AG04449 (cell line): ENCODE measurements around the gene RAB3IL1.

Experiments used
- CTCF ChIA-PET: fragments of 350-600 bp; formaldehyde crosslinking; extraction: SDS; loops from one replicate; lab custom pipeline; 2021; ENCODE audit warnings: antibody characterized with exemption; lab: Yijun Ruan, JAX
- POLR2A ChIA-PET: fragments of 400-600, 350-600 bp; formaldehyde crosslinking; extraction: SDS; loops from one replicate; lab custom pipeline; 2020; ENCODE audit warnings: antibody characterized with exemption, inconsistent platforms; lab: Yijun Ruan, JAX
- DNase-seq: peaks from one replicate; pipeline ENCODE4 v3.0.0-alpha.2; 2010; ENCODE audit warnings: low read depth, low spot score
- H3K4me3 ChIP-seq: 2 replicates; pipeline ENCODE4 v1.5.1; 2011; ENCODE audit warnings: low read depth, mild to moderate bottlenecking, control low read depth, low read length
- CTCF ChIP-seq: IDR thresholded peaks from one replicate; pipeline ENCODE4 v1.5.1; 2011; ENCODE audit warnings: mild to moderate bottlenecking, moderate library complexity, low read length, control low read depth, inconsistent platforms; ENCODE audit not compliant: insufficient read depth; ENCODE audit errors: missing control alignments

Gene RAB3IL1

DNA sequence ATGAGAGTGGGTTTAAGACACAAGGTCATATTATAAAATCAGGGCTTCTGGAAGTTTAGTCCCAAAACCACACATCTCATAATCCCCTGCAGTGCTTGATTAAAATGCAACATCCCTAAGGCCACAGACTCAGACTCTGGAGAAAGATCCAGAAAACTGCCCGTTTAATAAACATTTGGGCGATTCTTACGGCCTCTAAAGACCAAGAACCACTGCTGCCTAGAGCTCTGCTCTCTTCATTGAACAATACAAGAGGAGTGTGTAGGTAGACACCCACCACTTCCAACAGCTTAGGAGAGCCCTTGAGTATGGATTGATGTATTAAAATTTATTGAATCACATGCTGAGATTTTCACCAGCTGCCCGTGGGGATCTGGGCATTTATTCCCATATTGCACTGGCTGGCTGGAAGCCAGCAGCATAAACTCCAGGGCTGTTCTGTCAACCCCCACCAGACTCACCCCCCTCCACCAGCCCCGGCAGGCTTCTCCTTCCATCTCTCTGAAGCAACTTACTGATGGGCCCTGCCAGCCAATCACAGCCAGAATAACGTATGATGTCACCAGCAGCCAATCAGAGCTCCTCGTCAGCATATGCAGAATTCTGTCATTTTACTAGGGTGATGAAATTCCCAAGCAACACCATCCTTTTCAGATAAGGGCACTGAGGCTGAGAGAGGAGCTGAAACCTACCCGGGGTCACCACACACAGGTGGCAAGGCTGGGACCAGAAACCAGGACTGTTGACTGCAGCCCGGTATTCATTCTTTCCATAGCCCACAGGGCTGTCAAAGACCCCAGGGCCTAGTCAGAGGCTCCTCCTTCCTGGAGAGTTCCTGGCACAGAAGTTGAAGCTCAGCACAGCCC is 32.0 kb upstream of the RAB3IL1 start:
- no peak for TF ChIP-seq CTCF
- no peak overlapping the region for H3K4me3 ChIP-seq
- ChIA-PET POLR2A (interaction anchor here (0.7 to 4.6 kb wide), 4 partner anchors 14 to 163 kb away, joined by 3 to 44 read pairs (median 8); partner anchors contain the start of genes FADS2 and FTH1), CTCF (interaction anchor here (1.3 to 12.3 kb wide), 12 partner anchors 11 to 185 kb away, joined by 3 to 568 read pairs (median 66); partner anchors contain the start of genes FEN1, RAB3IL1 and TMEM258)
- DNase-seq, result peak; percentile 89

DNA sequence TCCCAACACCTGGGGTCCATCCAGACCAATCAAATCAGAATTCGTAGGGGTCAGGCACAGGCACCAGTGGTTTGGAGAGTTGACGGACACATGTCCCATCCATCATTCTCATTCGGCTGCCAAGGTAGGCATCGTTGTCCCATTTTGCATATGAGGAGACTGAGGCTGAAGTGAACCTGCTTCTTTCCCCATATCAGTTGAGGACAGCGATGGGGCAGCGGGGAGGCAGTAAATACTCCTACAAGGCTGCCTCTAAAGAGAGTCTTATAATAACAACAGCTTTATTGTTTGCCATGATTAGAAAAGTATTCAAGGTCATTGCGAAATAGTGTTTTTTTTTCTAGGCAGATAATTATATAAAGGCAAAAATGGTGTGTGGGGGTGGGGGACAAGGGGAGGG is 31.1 kb upstream of the RAB3IL1 start:
- CTCF ChIA-PET, result interaction anchor here (0.7 to 12.3 kb wide), 38 partner anchors 9 to 199 kb away, joined by 3 to 568 read pairs (median 8); partner anchors contain the start of genes FEN1, RAB3IL1 and TMEM258
- no peak for TF ChIP-seq CTCF
- POLR2A ChIA-PET, result interaction anchor here (0.9 to 1.7 kb wide), 3 partner anchors 20 to 151 kb away, joined by 3 to 7 read pairs (median 3); no protein-coding TSS in a partner anchor
- H3K4me3 ChIP-seq, result no peak overlapping the region
- no peak for DNase-seq

DNA sequence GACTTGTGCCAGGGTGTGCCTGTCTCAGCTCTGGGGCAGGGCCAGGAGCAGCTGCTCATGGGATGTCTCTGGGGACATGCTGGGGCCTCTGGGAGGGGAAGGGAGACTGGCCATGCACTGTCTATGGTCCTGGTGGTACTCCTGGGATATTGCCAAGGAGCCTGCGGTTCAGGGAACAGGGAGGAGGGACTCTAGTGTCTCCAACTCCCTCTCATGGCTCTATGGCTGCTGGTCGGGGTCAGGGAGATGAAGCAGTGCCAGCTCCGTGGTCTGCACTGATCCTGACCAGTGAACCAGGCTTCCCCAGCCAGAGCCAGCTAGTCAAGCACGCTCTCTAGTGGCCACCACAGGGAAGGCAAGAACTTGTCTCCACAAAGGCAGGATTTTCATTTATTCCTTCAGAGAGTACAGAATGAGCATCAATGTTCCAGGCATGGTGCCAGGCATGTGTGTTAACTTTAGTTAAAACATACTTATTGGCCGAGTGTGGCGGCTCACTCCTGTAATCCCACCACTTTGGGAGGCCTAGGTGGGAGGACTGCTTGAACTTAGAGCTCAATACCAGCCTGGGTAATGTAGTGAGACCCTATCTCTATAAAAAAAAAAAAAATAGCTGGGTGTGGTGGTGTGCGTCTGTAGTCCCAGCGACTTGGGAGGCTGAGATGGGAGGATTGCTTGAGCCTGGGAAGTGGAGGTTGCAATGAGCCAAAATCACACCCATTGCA is 30.3 kb upstream of the RAB3IL1 start:
- DNase-seq, result no peak
- POLR2A ChIA-PET, result interaction anchor here (0.9 to 1.7 kb wide), 4 partner anchors 14 to 150 kb away, joined by 3 to 7 read pairs (median 4); no protein-coding TSS in a partner anchor
- CTCF ChIA-PET, result interaction anchor here (0.6 to 12.3 kb wide), 48 partner anchors 9 to 198 kb away, joined by 3 to 568 read pairs (median 5); partner anchors contain the start of genes FADS1, FEN1, RAB3IL1 and TMEM258

GRCh38 chr11:61946894-61947293 is 29.5 kb upstream of the RAB3IL1 start:
- CTCF ChIA-PET, result interaction anchor here (0.6 to 12.3 kb wide), 32 partner anchors 10 to 161 kb away, joined by 3 to 568 read pairs (median 10); partner anchors contain the start of genes FADS1, FEN1, RAB3IL1 and TMEM258
- TF ChIP-seq CTCF, result no peak
- POLR2A ChIA-PET, result interaction anchor here (0.8 to 1.7 kb wide), 4 partner anchors 14 to 47 kb away, joined by 3 to 7 read pairs (median 4); no protein-coding TSS in a partner anchor

More for the DNA sequence above, 30.3 kb upstream of the RAB3IL1 start:
- no peak overlapping the region for H3K4me3 ChIP-seq
- TF ChIP-seq CTCF, result peak; percentile 94

GRCh38 chr11:61945191-61945590 is 27.8 kb upstream of the RAB3IL1 start:
- CTCF ChIA-PET, result interaction anchor here (3.5 to 12.3 kb wide), 10 partner anchors 9 to 163 kb away, joined by 15 to 568 read pairs (median 104); partner anchors contain the start of genes FEN1 and TMEM258
- no peak for DNase-seq
- TF ChIP-seq CTCF, result no peak
- no peak overlapping the region for H3K4me3 ChIP-seq
- POLR2A ChIA-PET, result no interaction called here

More at GRCh38 chr11:61946894-61947293, 29.5 kb upstream of the RAB3IL1 start:
- no peak for DNase-seq
- no peak overlapping the region for H3K4me3 ChIP-seq
